Upper lobe of left lung (tissue), 6 donors: ENCODE measurements around the gene PF4V1. TPM values are rescaled to one million over a fixed set of nuclear protein-coding genes. Genes with fewer than 3 reads are reported as not detected.

ENCODE experiments used
- ATAC-seq, 2 donors: fragments of 200-7000 bp; cut with Tn5 transposase; one replicate each; pipeline ENCODE4 v1.9.1; 2022; ENCODE audit warnings: mild to moderate bottlenecking in 2 of 2, moderate library complexity in 2 of 2; ENCODE audit not compliant: low FRiP score in 2 of 2
- DNase-seq, 2 donors: peaks; one replicate each; pipeline ENCODE4 v3.0.0-alpha.2; 2019 to 2020
- H3K27ac ChIP-seq, 4 donors: fragments of 200-600 bp; sonication (generic); one replicate each; pipeline ENCODE4 v1.5.1; 2016 to 2019
- H3K27me3 ChIP-seq, 4 donors: fragments of 200-600 bp; sonication (generic); one replicate each; pipeline ENCODE4 v1.5.1; 2017 to 2019
- H3K36me3 ChIP-seq, 4 donors: fragments of 200-600 bp; sonication (generic); one replicate each; pipeline ENCODE4 v1.5.1; 2016 to 2019
- H3K4me1 ChIP-seq, 4 donors: fragments of 200-600 bp; sonication (generic); one replicate each; pipeline ENCODE4 v1.5.1; 2018 to 2019
- H3K4me3 ChIP-seq, 4 donors: fragments of 200-600 bp; sonication (generic); one replicate each; pipeline ENCODE4 v1.5.1; 2017 to 2019; ENCODE audit warnings: mild to moderate bottlenecking in 2 of 4, moderate library complexity in 1 of 4
- H3K9me3 ChIP-seq, 4 donors: fragments of 200-600 bp; sonication (generic); one replicate each; pipeline ENCODE4 v1.5.1; 2018 to 2019
- EP300 ChIP-seq, 4 donors: sonication (generic); formaldehyde crosslinking; IDR thresholded peaks; one replicate each; pipeline ENCODE4 v1.5.1; 2017; ENCODE audit warnings: antibody characterized with exemption in 4 of 4, control low read depth in 2 of 4
- POLR2A ChIP-seq, 4 donors: fragments of 450-650 bp; IDR thresholded peaks; one replicate each; pipeline ENCODE4 v1.5.1; 2016 to 2017; ENCODE audit warnings: antibody characterized with exemption in 4 of 4, mild to moderate bottlenecking in 2 of 4
- POLR2AphosphoS5 ChIP-seq, 2 donors: sonication (generic); formaldehyde crosslinking; IDR thresholded peaks; one replicate each; pipeline ENCODE4 v1.5.1; 2017; ENCODE audit warnings: antibody characterized with exemption in 2 of 2
- WGBS, 2 donors: methylation state at CpG; one replicate each; pipeline ENCODE4 v1.1.5; 2017 to 2018; 5-methylcytosine and 5-hydroxymethylcytosine counted together
- total RNA-seq, 6 donors: library from RNA; depleted of rRNA in 4 of 6; stranded (reverse); fragments of >200 nt in 4 of 6; gene quantifications; one replicate each; pipeline versions ENCODE4 v1.1.0 to v1.2.1, GENCODE V29; 2016 to 2021
- TF ChIP-seq, protein P1 (sequence below), 6 experiments: fragments of 450-650 bp in 4 of 6; fragments of 200-600 bp in 2 of 6; sonication (generic) in 2 of 6; IDR thresholded peaks; one replicate each; pipeline ENCODE4 v1.5.1; 2016 to 2019; ENCODE audit warnings: antibody characterized with exemption in 6 of 6
- donor health status: DM: no; HTN: no; CAD: no; lungs with moderate emphysema.
- donor health status: DM: no; HTN: yes; CAD: no; lungs with severe emphysema.

PF4V1 gene
- total RNA-seq, 6 donors from 2014 or later: not detected

DNA sequence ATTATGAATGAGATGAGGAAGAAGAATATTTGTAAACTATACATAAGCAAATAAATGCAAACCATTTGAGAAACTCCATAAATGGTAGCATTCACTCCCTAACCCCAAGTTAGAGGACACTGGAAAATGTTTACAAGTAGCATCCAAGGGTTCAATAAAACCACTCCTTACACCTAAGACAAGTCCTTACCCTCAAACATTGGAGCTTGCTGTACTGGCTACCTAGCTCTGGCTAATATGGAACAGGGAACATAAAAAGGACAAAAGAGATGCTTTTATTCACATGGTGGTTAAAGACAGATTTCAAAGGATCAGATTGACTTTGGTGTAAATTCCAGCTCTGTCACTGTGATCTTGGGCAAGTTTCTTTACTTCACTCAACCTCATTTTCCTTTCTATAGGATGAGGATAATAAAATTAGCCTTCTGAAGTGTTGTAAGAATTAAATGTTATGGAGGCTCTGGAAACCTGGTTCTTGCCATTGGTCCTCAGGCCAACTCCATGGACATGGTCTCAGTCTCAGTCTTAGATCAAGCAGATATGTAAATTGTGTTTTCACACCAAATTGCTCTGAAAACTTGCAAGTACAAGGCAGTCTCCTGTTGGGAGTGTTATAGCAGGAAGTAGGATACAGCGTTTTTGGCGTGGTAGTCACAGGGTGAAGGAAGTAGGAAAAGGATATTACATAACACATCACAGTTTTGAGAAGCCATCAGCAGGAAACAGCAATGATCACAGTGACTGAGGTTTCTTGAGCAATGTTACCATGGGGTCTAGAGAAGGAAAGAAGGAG is 19.4 kb downstream of the PF4V1 start:
- Histone ChIP-seq H3K4me1 (peaks cover 16 to 32% (median 21%) of the 10 kb centered on the region in 4 donors), H3K27ac (peak overlapping the region; percentile 15 to 88 (median 70)), H3K27me3 (no peaks in the 10 kb centered on the region), H3K9me3 (no peaks in the 10 kb centered on the region), H3K36me3 (no peaks in the 10 kb centered on the region), H3K4me3 (no peak overlapping the region)
- 27 to 49% methylated on average over 2 of the region's 2 CpGs for WGBS, 2 donors
- no peak for DNase-seq
- peak in 1 of 2 donors; percentile 43 for ATAC-seq
- TF ChIP-seq POLR2A (IDR thresholded peaks at IDR 0.05): no peak
- TF ChIP-seq, protein P1, sequence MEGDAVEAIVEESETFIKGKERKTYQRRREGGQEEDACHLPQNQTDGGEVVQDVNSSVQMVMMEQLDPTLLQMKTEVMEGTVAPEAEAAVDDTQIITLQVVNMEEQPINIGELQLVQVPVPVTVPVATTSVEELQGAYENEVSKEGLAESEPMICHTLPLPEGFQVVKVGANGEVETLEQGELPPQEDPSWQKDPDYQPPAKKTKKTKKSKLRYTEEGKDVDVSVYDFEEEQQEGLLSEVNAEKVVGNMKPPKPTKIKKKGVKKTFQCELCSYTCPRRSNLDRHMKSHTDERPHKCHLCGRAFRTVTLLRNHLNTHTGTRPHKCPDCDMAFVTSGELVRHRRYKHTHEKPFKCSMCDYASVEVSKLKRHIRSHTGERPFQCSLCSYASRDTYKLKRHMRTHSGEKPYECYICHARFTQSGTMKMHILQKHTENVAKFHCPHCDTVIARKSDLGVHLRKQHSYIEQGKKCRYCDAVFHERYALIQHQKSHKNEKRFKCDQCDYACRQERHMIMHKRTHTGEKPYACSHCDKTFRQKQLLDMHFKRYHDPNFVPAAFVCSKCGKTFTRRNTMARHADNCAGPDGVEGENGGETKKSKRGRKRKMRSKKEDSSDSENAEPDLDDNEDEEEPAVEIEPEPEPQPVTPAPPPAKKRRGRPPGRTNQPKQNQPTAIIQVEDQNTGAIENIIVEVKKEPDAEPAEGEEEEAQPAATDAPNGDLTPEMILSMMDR (IDR thresholded peaks at IDR 0.05): no peak
- TF ChIP-seq EP300 (IDR thresholded peaks at IDR 0.05): peak in 1 of 4 donors; percentile 26
- peak; percentile 57 to 85 for TF ChIP-seq POLR2AphosphoS5 (IDR thresholded peaks at IDR 0.05)

DNA sequence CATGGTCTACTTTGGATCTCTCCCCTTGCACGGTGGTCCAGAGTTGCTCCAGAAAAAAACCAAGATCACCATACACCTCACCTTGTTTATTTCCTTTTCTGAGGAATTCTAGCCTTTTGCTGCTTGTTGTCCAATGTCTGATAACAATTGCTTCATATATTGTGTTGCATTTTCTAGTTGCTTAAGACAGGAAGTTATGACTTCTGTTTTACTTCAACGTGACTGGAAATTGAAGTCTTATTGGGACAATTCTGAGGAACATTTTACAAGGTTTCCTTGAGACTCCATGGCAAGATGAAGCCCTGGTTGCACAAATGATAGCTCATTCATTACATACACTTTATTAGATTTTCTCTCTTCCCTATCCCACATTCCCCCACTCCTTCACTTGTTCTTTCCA is 21.3 kb downstream of the PF4V1 start:
- Histone ChIP-seq H3K36me3 (no peaks in the 10 kb centered on the region), H3K4me3 (no peak overlapping the region), H3K4me1 (peaks cover 3 to 18% (median 13%) of the 10 kb centered on the region in 4 donors), H3K9me3 (no peaks in the 10 kb centered on the region), H3K27ac (peak overlapping the region in 3 of 4 donors; percentile 12 to 88 (median 51)), H3K27me3 (no peaks in the 10 kb centered on the region)
- no peak for ATAC-seq
- TF ChIP-seq EP300 (IDR thresholded peaks at IDR 0.05) (no peak), POLR2AphosphoS5 (IDR thresholded peaks at IDR 0.05) (peak in 1 of 2 donors; percentile 47)
- no peak for DNase-seq
- WGBS, 2 donors: 53 to 64% methylated on average over 2 of the region's 2 CpGs

DNA sequence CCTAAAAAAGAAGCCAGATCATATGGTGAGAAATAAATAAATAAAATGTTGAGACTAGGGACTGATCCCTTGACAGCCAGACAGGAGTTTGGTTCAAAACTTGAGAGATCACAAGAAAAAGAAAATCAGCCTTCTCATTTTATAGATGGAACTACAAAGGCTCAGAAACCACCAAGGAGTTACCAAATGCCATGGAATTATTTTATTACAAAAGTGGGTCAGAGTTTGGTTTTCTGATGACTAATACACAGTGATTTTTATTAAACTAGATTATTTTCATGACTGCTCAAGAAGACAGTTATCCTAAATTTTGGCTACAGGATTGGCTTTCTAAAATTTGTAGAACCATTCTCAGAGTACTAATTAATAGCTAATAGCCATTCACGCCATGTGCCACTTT is 22.3 kb downstream of the PF4V1 start:
- no peak for DNase-seq
- H3K4me1 ChIP-seq: peaks cover 0 to 8% (median 3%) of the 10 kb centered on the region in 4 donors

DNA sequence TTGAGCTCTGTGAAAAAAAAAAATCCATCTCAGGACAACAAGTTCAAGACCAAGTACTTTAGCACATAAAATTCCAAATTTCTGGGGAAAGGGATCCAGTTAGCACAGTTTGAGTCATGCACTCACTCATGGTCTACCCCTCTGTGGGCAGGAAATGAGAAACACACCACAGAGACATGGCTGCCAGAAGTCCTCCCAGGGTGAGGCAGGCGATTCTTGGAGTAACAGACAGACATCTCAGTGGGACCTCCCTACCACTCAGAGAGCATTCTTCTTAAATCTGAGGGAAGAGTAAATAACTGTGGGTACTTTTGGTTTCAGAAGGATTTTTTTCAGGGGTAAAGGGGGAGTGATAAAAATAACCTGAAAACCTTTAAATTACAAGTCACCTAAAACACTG is 30.2 kb downstream of the PF4V1 start:
- TF ChIP-seq, protein P1 (IDR thresholded peaks at IDR 0.05): no peak
- TF ChIP-seq POLR2A (IDR thresholded peaks at IDR 0.05) (no peak), POLR2AphosphoS5 (IDR thresholded peaks at IDR 0.05) (no peak), EP300 (IDR thresholded peaks at IDR 0.05) (no peak)
- no peak for DNase-seq
- Histone ChIP-seq H3K9me3 (no peaks in the 10 kb centered on the region), H3K4me3 (no peak overlapping the region), H3K27ac (no peak overlapping the region), H3K27me3 (no peaks in the 10 kb centered on the region), H3K4me1 (no peaks in the 10 kb centered on the region), H3K36me3 (no peaks in the 10 kb centered on the region)
- WGBS, 2 donors: 38 to 70% methylated on average over 1 of the region's 1 CpG
- ATAC-seq: peak in 1 of 2 donors; percentile 62

More for the DNA sequence above, 22.3 kb downstream of the PF4V1 start:
- H3K4me3 ChIP-seq: no peak overlapping the region
- H3K27me3 ChIP-seq: no peaks in the 10 kb centered on the region
- H3K9me3 ChIP-seq: no peaks in the 10 kb centered on the region
- 90 to 97% methylated on average over 1 of the region's 1 CpG for WGBS, 2 donors
- no peak for ATAC-seq
- no peak for TF ChIP-seq POLR2A (IDR thresholded peaks at IDR 0.05)
- TF ChIP-seq POLR2AphosphoS5 (IDR thresholded peaks at IDR 0.05): no peak
- TF ChIP-seq EP300 (IDR thresholded peaks at IDR 0.05): no peak
- TF ChIP-seq, protein P1 (IDR thresholded peaks at IDR 0.05): no peak
- H3K27ac ChIP-seq: peak overlapping the region in 1 of 4 donors; percentile 12
- no peaks in the 10 kb centered on the region for H3K36me3 ChIP-seq

GRCh38 chr4:73885574-73886267 is 32.6 kb downstream of the PF4V1 start:
- no peaks in the 10 kb centered on the region for H3K36me3 ChIP-seq
- WGBS, 2 donors: 74 to 76% methylated on average over 4 of the region's 4 CpGs
- DNase-seq: no peak
- H3K4me1 ChIP-seq: no peaks in the 10 kb centered on the region
- H3K27me3 ChIP-seq: no peaks in the 10 kb centered on the region
- no peak overlapping the region for H3K4me3 ChIP-seq
- H3K9me3 ChIP-seq: no peaks in the 10 kb centered on the region
- TF ChIP-seq, protein P1 (IDR thresholded peaks at IDR 0.05): no peak
- no peak for TF ChIP-seq POLR2AphosphoS5 (IDR thresholded peaks at IDR 0.05)
- no peak for TF ChIP-seq EP300 (IDR thresholded peaks at IDR 0.05)
- no peak for TF ChIP-seq POLR2A (IDR thresholded peaks at IDR 0.05)
- H3K27ac ChIP-seq: no peak overlapping the region
- no peak for ATAC-seq
